ENCODE data around the gene MINPP1.

The MINPP1 gene

DNA sequence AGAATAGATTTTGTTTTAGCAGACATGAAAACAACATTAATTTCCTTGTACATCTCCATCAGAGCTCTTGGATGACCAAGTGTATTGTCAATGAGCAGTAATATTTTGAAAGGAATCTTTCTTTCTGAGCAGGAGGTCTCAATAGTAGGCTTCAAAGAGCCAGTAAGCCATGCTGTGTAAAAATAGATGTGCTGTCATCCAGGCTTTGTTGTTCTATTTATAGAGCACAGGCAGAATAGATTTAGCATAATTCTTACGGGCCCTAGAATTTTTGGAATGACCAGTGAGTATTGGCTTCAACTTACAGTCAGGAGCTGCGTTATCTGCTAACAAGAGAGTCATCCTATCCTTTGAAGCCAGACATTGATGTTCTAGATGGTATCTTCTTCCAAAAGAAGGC lies 19.0 kb downstream of the MINPP1 start:
- DNase-seq: no peak

DNA sequence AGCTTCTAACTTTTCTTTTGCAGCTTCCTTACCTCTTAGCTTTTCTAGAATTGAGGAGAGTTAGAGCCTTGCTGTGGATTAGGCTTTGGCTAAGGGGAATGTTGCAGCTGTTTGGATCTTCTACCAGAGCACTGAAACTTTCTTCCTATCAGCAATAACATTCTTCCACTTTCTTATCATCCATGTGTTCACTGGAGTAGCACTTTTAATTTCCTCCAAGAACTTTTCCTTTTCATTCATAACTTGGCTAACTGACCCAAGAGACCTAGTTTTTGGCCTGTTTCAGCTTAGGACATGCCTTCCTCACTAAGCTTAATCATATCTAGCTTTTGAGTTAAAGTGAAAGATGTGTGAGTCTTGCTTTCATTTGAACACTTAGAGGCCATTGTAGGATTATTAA lies 19.6 kb downstream of the MINPP1 start:
- DNase-seq: no peak

DNA sequence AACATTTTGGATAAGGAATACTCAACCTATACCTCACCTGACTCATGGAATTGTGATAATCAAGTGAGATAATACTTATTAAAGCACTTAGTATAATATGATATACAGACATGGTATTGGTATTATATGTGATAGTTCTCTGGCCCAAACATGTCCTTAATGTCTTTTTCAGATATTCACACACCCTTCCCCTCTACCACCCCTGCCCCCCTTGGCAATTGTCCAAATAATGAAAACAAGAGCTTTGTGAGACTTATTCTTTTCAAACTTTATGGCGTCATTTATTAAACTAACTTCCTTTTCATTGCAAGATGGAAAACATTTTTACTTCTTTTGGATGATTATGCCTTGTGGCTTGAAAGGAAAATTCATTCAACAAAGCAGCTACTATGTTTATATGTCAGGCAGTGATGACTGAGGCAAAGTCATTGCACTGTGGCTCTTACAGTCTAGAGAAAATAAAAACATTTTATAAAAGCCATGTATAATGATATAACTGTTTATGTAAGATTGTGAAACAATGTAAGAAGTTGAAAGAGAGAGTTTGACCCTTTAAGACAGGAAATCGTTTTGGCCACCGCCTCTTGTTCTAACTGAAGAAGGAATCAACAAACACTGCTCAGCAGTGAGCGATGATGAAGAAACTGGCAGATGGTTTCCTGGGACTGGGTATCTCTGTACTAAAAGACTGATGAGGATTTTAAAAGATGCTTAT lies 27.4 kb downstream of the MINPP1 start:
- DNase-seq: no peak

DNA sequence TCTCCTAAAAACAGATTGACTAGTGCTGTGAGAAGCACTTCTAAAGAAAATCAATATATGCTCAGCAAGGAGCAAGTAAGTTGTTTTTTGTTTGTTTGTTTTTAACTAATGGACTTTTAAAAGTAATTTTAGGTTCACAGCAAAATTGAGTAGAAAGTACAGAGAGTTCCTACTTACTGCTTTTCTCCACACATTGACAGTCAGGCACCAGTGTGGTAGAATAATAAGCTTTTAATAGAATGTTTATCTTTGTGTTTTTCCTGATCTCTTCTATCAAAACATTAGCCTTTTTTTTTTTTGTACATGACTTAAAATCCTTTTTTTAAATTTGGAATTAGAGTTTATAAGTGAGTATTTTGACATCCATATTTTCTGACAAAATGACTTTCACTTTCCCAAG lies 28.0 kb downstream of the MINPP1 start:
- no peak for DNase-seq

DNA sequence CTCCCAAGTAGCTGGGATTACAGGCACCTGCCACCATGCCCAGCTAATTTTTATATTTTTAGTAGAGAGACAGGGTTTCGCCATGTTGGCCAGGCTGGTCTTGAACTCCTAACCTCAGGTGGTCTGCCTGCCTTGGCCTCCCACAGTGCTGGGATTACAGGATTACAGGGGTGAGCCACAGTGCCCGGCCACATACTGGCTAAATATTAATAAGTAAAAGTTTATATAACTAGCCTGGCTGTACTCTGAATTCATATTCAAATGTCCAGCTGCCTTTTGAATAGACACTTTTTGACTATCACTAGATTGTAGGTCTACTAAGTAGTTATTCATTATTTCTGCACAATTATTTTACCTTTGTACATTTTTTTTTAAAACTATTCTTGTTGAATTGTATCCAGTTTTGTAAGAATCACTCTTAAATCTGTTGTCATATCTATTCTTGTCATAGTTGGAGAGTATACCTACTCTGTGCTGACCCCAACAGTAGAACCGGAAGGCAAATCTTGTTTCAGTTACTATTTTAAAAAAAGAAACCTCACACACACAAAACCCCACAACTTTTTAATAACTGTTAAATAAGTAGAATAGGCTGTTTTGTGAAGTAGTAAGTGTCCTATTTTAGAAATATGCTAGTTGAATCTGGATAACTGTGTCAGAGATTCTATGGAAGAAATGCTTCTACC lies 29.6 kb downstream of the MINPP1 start:
- no peak for DNase-seq

DNA sequence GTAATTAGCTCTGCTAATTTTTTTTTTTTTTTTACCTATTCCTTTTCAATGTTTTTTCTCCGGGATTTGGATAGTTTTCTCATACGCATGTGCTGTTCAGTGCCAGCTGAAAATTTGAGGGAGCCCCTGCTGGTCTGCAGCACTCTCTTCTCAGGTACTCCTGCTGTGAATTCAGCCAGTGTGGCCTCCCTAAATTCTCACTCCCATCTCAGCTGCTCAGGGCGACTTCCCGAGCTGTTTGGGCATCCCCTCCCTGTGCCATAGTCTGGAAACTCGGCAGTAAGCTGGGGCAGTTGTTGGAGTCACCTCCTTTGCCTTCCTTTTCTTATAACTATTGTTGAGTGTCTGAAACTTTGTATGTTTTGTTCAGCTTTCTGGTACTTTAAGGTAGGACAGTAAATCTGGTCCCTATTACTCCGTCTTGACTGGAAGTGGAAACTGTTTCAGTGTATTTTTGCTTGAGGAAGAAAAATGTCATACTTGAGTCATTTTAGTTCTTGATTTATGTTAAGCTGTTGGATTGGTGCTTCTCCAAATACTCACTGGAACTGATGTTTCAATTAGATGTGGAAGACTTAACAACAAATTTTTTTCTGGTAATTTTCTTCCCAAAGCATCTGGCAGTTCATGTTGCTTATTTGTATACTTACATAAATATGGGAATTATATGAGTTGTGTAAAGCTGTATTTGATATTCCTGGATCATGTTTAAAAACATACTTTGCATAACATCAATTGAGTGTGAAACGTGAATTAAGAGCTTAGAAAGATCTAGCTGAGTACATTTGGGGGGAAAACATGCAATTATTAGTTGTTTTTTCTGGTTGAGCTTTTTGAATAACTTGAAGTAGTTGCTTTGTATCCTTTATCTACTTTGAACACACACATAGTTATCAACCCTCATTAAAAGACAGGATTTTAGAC lies 33.7 kb downstream of the MINPP1 start:
- no peak for DNase-seq

DNA sequence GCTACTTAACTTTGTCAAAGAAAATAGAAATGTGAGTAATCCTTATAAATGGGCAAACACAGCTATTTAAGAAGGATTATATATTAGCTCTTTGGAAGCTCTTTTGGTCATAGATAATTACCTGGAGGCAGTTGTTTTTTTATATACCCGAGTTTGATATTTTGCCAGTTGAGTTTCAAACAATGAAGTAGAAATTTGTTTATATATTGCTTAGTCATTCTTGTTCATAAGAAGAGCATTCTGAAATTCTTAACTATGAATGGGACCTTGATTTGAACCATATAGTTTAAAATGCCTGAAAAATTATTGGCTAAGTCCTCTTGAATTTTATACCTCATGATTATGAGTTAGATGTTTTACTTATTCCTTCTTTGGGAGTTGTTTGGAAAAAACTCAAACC lies 36.4 kb downstream of the MINPP1 start:
- no peak for DNase-seq

DNA sequence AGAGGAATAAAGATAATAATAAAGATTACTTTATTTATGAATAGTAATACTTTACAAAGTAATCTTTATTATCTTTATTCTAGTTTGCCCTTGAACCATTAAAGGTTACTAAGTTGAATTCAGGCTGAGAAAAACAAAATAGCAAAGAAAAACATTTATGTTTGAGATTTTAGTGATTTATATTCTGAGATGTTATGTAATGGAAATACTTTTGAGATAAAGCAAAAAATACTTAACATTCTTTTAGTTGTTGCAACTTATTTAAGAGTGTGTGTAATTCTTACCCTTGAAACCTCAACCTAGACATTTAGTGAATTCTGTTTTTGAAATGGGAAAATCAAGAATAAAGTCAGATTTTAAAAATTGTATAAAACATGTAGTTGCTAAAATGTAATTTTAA lies 40.0 kb downstream of the MINPP1 start:
- no peak for DNase-seq

DNA sequence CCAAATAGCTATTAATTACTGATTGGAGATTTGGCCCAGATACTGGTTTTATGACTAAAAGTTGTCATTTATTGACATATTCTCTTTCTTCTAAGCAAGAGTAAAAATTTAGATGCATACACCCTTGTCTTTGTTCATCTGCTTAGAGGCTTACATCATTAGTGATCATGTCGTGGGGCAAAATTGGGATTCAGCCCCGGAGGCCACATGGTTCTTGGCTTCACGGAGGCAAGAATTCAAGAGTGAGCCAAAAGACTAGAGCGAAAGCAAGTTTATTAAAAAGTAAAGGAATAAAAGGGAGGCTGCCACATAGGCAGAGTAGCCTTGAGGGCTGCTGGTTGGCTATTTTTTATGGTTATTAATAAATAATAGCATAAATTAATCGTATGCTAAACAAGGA lies 41.1 kb downstream of the MINPP1 start:
- no peak for DNase-seq

DNA sequence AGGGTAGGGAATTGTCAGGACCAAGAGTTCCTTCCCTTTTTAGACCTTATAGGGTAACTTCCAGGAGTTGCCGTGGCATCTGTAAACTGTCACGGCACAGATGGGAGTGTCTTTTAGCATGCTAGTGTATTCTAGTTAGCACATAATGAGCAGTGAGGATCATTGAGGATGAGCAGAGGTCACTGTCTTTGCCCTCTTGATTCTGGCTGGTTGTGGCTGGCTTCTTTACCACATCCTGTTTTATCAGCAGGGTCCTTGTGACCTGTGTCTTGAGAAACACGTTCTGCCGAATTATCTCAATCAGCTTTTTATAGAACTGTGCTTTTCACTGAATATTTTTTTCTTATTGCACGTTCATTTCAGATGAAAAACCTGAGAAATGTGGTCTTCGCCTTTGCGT lies 41.5 kb downstream of the MINPP1 start:
- peak in 1 of 5 donors; percentile 4 for DNase-seq

DNA sequence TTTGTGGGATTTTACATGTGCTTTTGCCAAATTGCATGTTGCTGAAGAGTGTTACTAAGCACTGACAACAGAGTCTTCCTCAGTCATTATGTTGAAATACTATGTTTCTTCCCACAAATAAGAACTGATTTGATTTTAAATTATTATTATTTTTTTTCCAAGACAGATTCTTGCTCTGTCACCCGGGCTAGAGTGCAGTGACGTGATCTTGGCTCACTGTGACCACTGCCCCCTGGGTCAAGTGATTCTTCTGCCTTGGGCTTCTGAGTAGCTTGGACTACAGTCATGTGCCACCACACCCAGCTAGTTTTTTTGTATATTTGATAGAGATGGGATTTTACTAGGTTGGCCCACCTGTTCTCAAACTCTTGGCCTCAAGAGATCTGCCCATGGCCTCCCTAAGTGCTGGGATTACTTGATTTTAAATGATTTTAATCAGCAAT lies 42.3 kb downstream of the MINPP1 start:
- DNase-seq: no peak

DNA sequence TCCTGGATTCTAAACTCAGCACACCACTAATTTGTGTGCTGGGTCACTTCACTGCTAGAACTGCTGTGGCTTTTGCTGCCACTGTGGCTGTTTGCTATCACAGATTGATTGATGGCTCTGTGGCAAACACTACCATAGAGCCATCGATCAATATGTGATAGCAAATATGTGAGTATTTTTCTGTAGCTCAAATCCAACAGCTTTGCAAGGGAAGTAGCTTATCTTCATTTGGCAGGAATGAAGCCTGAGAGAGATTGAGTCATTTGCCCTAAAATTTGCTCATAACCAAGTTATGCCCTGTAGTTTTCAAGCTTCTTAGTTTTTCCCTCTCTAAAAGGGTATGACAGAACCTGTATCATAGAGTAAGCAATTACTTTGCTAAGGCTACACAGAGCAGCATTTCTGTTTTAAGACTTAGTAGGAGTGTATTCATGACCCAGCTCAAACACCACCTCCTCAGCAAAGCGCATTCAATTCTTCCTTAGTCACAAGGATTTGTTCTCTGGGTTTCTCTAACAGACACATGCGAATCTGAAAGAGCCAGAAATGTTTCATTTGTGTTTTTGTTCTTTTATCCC lies 43.1 kb downstream of the MINPP1 start:
- DNase-seq: no peak

DNA sequence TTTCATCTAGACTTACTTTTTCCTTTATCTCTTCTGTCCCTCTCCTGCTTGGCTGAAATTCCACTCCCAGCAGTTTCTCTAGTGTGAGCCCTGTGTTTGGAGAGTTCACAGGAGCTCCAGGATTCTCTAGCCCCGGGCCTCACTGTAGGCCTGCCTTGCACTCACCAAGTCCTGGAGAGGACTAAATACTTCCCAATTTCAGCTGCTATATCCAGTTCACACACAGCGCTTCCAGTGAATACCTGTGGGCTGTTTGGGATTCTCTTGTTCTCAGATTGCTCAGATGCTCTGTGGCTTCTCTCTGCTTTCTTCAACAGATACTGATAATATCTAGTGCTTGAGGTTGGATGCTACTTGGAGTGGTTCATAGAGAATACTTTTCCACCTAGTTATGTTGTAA lies 46.0 kb downstream of the MINPP1 start:
- no peak for DNase-seq

DNA sequence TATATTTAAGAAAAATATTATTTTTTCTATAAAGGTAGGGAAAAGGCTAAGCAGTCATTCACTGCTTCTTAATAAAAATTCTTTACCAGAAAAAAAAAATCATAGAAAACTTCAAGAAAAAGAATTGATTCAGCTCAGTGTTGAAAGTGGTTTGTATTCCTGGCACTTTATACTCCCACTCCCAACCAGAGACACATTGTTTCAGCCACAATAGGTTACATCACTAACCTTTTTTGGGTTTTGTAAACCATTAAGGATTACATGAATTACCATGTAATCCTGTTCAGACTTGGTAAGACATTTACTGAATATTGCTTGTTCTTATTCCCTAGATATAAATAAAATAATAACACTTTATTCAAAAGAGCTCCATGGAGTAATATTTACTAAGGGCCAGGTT lies 46.6 kb downstream of the MINPP1 start:
- DNase-seq: no peak

DNA sequence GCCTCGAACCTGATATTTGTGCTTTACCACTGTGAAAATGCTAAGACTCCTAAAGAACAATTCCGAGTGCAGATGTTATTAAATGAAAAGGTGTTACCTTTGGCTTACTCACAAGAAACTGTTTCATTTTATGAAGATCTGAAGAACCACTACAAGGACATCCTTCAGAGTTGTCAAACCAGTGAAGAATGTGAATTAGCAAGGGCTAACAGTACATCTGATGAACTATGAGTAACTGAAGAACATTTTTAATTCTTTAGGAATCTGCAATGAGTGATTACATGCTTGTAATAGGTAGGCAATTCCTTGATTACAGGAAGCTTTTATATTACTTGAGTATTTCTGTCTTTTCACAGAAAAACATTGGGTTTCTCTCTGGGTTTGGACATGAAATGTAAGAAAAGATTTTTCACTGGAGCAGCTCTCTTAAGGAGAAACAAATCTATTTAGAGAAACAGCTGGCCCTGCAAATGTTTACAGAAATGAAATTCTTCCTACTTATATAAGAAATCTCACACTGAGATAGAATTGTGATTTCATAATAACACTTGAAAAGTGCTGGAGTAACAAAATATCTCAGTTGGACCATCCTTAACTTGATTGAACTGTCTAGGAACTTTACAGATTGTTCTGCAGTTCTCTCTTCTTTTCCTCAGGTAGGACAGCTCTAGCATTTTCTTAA lies 47.7 kb downstream of the MINPP1 start:
- no peak for DNase-seq

DNA sequence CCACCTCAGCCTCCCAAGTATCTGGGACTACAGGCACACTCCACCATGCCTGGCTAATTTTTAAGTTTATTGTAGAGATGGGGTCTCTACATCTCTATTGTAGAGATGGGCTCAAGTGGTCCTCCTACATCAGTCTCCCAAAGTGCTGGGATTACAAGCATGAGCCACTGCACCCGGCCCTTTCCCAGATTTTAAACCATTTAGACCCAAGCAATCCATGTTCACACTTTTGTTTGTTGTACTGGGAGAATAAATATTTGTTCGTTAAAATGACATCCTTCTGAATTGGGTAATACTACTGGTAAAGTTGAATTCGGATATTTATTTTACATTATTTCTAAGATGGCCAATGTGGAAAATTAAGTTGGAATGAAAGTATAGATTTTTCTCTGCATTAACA lies 52.7 kb downstream of the MINPP1 start:
- DNase-seq: no peak

DNA sequence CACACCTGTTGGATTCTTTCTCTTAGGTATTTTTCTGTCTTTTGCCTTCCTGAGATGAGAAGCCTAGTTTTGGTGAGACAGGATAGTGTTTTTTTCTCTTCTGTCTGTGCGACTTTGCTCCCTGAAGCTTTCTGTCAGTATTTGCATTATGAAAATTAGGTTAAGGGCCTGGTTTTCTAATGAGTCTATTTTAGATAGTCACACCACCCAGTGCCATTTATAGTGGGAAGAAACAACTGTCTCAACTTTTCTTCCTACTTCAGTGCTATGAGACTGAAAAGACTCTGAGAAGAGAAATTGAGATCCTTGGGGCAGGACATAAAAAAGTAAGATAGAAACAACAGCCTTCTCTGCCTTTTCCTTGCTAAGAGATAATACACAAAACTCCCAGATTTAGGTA lies 53.6 kb downstream of the MINPP1 start:
- no peak for DNase-seq

DNA sequence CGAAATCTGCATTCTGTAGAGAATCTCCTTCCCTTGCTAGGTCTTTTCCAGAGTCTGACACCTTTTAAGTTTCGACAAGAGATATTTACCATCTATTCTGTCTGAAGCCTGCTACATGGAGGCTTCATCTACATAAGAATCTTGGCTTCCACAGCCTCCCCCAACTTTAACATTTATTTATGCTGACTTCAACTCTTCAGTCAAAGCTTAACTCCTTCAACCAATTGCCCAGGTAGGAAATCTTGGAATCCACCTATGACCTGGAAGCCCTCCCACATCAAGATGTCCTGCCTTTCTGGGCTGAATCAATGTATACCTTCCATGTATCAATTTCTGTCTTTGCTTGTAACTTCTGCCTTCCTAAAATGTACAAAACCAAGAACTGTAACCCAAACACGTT lies 54.7 kb downstream of the MINPP1 start:
- DNase-seq: no peak

DNA sequence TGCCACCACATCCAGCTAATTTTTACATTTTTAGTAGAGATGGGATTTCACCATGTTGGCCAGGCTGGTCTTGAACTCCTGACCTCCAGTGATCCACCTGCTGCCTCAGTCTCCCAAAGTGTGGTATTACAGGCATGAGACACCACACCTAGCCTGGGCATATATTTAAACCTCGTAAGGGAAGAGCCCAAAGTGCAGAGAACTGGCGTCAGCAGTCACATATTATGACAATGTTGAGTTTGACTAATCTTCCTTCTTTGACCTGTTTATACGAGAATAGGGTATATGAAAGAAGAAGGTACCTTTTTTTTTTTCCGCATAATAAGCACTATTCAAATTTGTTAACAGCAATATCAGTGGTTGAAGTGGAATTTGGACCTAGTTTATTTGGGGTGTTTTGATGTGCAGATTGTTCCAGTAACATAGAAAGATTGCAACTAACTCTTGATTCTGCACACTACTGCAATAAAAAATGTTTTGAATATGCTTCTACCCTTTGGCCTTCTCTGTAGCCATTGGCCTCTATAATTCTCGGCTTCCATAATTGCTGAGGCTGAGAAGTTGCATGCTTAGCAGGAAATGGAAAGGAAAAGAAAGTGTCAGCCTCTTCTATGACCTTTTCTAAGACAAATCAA lies 55.9 kb downstream of the MINPP1 start:
- DNase-seq: no peak

DNA sequence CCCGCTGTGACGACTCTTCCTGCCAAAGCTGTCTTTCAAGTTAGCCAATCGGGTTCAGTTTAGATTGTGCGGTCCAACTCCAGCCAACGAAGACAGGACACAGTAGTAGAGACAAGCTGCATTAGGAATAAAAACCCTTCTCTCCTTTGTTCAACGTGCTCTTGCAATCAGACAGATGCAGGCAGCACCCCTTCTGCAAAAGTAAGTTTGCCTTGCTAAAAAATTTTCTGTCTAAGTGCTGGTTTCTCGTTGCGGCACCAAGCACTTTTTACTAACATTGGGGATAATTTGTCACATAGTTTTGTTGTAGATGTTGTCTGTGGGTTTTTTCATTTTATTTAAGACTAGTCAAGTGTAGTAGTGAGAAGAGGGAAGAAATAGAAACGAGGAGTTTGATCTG lies 58.1 kb downstream of the MINPP1 start:
- no peak for DNase-seq

DNA sequence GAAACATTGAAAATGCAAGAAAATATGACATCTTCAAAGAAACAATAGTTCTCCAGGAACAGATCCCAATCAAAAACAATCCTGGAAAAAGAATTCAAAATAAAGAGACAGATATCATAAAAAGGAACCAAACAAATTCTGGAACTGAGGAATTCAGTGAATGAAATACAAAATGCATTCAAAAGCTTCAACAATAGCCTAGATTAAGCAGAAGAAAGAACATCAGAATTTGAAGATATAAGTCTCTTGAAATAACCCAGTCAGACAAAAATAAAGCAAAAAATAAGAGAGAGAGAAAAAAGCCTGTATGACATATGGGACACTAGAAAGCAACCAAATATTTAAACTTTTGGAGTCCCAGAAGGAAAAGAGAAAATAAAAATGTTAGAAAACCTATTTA lies 60.3 kb downstream of the MINPP1 start:
- DNase-seq: no peak

DNA sequence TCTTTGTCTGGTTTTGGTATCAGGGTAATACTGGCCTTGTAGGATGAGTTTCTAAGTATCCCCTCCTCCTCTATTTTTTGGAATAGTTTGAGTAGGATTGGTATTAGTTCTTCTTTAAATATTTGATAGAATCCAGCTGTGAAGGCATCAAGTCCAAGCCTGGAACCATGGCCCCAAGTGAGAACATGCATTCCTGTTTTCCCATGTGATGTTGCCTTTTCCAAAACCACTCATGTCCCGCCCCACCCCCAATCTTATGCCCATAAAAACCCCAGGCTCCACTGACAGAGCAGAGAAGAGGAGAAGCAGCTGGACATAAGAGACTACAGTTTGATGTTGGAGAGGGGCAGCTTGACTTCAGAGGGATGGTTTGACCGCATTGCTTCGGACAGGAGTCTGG lies 71.2 kb downstream of the MINPP1 start:
- DNase-seq: no peak

Measured in T-helper 1 cell (primary cell).